Panc1 (cell line): Measurements from ENCODE around the gene CKAP2L.

Experiments used
- CTCF ChIP-seq: fragments of 450-650 bp; IDR thresholded peaks from 2 replicates; pipeline ENCODE4 v1.5.1; 2017; ENCODE audit warnings: mild to moderate bottlenecking
- POLR2AphosphoS5 ChIP-seq: IDR thresholded peaks from 2 replicates; pipeline ENCODE4 v1.6.1; 2012; ENCODE audit warnings: mild to moderate bottlenecking, low read depth, low read length, moderate library complexity
- TCF7L2 ChIP-seq: IDR thresholded peaks from 2 replicates; pipeline ENCODE4 v1.6.1; 2011; ENCODE audit warnings: mild to moderate bottlenecking, low read depth, low read length, inconsistent platforms

GRCh38 chr2:112789186-112789585 is 24.8 kb upstream of the CKAP2L start:
- TF ChIP-seq POLR2AphosphoS5 (no peak), CTCF (no peak), TCF7L2 (no peak)
